ENCODE results near the gene CHN2.

CHN2 gene

DNA sequence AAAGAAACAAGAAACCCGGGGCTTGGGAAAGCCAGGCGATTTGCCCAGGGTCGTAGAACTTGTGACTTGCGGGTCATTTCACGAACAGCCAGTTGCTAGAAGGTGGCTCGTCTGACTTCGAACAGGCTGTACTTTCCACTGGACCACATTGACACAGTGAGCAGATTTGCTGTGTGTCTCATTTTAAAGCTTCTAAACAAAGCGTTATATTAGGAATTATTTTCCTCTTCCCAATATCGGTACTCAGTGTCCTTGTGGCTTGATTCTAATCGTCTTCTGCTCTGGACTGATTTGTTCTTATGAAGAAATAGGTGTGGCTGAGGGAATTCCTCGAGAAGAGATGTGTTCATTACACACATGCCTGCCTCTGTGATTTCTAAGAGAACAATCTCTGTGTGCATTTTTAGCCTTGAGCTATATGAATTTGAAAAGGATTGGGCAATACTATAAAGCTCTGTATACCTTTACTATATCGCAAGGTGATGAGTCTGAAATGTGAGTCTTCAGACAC is 219.1 kb downstream of the CHN2 start:
- no peak for DNase-seq

DNA sequence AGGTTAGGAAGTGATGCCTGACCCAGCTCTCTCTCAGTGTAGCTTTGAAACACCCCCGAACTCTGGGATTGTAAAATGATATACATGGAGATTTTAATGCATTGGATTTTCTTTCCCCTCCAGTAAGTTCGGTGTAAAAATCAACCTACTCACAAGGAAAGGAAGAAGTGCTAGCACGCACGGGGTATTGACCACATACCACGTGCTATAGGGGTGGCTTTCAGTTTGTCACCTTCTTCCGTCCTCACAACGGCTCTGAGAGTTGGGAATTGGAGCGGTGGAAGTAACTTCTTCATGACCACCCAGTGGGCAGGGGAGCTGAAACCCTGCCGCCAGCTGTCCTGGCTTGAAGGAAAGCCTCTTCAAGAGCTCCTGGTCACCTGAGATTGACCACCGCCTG is 219.6 kb downstream of the CHN2 start:
- DNase-seq = no peak

DNA sequence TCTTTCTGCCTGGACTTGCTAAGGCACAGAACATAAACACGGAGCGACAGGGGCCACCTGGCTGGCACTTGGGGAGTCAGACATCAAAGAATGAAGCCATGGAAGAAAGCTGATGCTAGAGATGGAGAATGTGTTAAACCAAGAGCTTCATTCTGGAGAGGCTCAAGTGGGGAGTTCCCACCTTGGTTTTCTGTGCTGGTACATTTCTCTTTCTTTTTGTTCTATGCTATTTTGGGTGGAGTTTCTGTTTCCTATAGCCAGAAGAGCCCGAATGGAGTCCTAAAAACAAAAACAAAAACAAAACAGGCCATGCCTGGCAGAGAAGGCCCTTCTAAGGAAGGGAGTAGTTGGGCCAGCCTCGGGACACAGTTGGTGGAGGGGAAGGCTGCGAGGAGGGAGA is 220.6 kb downstream of the CHN2 start:
- no peak for DNase-seq

DNA sequence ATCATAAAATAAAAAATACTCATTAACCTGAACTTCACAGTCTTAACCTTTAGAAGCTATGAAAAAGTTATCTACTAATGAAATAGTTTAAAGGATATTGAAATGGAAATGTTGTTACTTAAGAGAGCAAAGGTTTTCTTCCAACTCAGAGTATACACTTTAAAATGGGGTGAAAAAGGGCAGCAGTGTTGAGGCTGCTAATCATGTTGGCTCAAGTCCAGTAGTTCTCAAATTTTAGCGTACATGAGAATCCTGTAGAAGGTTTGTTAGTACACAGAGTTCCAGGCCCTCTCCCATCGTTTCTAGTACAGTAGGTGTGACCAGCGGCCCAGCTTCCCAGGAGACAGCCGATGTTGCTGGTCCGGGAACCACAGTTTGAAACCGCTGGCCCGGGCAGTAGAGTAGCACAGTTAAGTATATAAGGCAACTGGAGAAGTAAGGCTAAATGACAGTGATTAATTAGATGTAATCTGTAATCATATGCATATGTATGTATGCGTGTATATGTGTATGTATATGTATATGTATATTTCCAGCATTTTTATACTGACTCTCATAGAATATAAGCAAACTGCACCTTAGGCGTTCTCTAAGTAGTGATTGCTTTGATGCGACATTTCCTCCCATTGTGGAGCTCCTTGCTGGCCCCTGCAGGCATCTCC is 221.8 kb downstream of the CHN2 start:
- no peak for DNase-seq

DNA sequence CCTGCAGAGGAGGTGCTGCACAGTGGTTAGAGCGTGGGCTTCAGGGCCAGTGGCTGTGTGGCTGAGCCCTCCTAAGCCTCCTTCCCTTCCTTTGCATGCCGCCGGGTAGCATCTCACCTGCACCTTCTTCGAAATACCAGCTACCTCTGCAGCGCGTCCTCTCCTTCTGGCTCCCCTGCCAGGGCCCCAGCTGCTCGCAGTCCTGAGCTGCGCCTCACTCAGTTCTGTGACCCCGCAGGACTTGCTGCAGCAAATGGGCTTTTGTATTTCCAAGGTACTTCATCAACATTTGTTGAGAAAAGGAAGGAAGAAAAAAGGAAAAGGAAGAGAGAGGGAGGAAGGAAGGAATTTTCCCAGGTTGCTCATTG is 222.3 kb downstream of the CHN2 start:
- DNase-seq = no peak

DNA sequence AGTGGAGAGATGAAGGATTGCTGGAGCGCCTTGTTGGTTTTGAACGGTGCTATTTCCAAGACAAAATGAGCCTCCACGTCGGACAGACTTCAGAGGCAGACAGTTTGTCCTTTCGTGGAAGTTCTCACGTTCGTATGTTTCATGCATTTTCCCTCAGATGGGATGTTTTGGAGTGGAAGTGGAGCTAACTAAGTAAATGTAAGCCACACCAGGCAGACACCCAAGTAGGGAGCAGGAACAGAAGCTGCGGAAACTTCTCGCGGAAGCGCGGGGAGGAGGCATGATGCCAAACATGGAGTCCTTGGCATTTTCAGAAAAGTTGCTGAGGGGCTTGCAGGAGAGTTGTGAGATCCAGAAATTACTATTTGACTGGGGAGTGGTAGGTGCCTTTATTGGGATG is 223.5 kb downstream of the CHN2 start:
- no peak for DNase-seq

DNA sequence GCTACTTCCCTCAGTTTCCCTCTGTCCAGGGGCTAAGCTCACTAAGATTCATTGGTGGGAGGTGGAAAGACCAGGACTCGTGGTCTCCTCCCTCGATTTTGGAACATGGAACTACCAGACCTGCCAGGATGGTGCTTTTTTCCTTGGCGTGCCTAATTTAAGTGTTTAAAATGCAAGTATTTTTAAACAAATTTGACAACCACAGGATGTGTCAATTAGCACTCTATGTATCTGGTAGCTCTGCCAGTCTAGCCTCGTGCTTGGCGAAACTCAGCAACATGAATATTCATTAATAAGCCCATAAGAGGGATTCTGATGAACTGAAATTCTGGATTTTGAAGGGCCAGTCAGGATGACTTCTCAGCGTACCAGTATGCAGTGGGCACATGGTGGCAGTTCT is 224.1 kb downstream of the CHN2 start:
- DNase-seq = no peak

DNA sequence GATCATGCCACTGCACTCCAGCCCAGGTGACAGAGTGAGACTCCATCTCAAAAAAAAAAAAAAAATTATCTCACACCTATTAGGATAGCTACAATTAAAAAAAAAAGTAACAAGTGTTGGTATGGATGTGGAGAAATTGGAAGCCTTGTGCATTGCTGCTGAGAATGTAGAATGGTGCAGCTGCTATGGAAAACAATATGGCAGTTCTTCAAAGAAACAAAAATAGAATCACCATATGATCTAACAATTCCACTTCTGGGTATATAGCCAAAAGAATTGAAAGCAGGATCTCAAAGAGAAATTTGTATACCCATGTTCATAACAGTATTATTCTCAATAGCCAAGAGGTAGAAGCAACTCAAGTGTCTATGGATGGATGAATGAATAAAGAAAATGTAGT is 225.4 kb downstream of the CHN2 start:
- no peak for DNase-seq

DNA sequence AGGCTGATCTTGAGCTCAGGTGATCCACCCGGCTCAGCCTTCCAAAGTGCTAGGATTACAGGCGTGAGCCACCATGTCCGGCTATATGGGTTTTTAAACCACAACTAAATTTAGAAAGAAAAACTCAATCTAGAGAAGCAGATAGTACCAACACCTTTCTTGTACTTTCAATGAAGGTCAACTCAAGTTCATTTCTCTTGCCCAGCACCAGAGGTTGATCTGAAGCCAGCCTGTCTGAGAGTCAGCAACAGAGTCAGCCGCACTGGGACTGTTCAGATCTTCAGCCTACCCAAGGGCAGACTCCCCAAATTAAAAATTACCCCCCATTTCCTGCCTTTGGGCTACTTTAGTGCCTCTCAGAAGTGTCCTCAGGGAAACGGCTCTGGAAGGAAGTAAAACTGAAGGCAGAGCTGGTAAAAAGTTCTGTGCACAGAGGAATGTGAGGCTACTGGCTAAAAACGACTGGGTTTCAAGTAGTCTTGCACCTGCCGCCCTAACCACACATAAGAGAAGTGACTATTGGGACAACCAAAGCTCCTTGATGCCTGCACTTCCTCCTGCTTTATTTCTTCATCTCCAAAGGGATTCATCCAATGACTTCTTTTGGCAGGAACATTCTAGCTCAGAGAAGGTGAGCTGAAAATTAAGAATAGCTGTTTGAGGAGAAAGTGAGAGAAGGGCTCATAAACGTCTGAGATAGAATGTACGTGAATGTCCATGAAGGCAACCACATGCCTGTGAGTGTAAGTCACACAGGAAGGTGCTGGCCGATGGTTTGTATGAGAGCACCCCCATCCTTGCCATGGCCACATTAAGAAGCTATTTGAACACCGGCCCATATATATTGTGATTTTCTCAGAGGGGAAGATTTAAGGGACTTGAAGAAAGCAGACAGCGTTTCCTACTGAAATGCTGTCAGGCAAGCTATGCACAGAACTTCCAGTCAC is 226.7 kb downstream of the CHN2 start:
- no peak for DNase-seq

DNA sequence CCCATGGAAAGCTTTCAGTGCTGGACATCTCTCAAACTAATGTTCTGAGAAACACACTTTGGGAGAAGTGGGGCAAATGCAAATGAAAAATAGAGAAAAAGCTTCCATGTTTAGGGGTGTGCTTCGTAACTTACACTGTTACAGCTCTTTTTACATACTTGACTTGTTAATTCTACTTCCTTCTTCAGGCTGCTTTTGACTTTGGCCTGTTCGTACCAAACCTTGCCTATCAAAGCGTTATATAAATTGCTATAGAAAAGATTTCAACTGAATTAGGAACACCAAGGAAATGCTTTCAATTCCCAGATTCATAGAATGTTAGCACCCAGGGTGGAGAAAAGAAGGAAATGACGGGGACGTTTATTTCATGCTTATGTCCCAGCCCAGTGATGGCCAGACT is 228.3 kb downstream of the CHN2 start:
- no peak for DNase-seq

DNA sequence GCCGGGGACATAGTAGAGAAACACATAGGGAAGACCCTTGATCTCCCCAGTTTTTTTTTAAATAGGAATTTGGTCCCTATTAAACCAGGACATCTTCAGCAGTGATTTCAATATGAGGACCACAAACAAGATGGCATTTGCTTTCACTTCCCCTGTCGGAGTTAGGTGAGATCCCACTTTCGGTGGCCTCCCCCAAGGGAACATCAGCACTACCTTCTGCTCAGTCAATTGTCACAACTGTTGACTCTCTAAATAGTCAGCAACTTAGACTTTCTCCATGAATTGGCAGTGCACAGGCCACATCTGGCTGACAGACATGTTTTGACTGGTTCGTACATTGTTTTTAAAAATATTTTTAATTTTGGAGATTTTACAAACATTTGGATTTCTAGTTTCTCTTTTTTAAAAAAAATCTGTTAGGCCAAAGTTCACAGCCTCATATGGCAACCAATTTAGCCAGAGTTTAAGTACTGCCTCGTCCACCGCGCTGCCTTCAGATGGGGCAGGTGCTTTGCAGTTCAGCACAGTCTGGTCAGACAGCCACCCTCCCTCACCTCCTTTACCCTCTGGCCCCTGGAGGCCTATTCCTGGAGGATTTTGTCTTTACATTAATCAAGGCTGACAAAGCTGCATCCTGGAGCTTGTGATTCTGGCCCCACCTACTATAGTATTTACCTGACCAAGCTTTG is 229.9 kb downstream of the CHN2 start:
- DNase-seq = no peak

DNA sequence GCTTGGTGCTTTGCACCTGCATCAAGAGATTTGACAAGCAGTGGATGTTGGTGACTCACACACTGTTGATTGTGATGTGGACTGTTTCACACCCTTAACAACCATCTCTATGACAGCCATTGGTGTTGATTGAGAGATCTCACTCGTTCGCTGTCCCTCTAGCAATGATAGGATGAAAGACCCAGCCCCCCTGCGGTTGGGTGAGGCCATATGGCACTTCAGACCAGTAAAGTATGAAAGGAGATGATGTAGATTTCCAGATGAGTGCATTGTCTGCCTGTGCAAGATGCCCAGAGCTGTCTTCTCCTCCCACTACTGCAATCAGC is 230.4 kb downstream of the CHN2 start:
- no peak for DNase-seq

DNA sequence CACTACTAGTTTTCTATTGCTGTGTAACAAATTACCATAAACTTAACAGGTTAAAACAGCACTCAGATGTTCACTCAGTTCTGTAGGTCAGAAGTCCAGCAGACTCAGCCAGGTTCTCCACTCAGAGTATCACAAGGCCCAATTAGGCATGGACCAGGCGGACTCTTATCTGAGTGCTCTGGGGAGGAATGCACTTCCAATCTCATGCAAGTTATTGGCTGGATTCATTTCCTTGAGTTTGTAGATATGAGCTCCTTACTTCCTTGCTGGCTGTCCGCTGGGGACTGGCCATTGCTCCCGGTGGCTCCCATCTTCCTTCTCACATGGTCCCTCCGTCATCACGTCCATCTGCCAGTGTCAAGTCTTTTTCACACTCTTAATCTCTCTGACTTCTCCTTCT is 232.0 kb downstream of the CHN2 start:
- no peak for DNase-seq

DNA sequence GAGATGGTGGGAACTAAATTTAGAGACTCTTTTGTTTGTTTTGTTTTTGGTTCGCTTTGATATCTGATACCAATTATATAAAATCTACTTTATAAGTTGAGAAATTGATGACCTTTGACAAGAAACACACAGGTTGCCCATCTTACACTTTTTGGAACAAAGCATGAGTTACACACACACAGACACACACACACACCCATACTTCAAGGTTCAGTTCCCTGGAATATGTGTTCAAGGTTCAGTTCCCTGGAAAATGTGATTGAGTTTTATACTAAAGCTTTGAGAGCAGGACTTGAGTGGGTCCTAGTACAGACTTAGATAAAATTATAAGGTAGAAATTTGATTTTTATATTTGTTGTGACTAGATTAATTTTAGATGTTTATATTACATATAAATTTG is 234.8 kb downstream of the CHN2 start:
- DNase-seq = no peak

DNA sequence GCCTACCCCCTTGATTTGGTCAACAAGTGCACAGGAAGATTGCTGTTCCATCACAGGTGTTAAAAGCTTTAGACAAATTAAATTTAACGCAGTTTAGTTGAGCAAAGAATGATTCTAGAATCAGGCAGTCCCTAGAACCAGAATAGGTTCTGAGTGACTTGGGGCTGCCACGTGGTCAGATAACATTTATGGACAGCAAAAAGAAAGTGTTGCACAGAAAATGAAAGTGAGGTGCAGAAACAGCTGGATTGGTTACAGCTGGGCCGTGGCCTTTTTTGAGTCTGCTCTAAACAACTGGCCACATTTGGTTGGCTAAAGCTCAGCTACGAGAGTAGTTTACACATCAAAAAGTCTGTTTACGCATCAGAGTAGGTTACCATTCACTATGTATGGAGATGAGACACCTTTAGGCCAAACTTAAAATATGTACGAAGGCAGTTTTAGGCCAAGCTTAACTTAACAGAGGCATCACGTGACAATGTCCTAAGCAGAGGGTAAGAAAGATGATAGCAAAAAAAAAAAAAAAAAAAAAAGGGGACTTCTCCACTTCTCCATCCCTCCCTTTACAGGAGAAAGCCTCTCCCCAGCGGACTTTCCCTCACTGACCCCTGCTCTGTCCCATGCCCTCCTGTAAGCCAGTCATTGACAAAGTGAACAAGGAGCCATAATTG is 235.8 kb downstream of the CHN2 start:
- DNase-seq = no peak

DNA sequence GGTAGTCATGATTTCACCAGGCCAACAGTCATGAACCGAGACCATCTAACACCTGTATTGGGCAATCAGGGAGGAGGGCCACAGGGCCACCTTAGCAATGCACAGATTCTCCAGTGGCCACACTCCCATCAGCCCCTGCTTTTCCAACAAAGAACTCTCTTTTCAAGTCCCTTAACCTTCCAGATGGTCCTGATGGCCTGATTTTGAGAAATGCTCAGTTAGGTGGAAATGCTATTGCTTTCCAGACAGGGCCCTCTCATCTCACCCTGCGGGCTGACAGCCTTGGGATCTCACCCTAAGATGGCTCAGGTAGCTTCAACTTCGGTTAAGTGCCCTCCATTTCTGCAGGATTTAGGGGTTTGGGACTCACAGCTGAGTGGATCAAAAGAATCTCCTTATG is 237.1 kb downstream of the CHN2 start:
- DNase-seq = no peak

DNA sequence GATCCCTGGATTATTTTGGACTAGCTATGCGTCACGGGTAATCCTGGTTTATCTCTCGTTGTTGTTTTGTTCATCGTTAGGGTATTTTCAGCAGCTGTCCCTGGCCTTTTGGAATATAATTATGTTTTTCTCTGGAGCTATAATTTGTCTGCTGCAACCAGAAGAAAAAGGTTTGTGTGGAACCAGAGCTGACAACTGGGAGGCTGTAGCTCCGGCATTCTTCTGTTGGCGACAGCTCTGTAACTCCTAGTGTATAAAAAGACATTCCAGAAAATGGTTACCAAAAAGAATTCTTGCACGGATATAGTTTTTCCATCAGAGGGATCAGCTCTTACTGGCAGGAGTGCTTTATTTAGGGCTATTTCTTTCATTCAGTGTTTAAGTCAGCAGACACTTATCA is 238.1 kb downstream of the CHN2 start:
- no peak for DNase-seq

DNA sequence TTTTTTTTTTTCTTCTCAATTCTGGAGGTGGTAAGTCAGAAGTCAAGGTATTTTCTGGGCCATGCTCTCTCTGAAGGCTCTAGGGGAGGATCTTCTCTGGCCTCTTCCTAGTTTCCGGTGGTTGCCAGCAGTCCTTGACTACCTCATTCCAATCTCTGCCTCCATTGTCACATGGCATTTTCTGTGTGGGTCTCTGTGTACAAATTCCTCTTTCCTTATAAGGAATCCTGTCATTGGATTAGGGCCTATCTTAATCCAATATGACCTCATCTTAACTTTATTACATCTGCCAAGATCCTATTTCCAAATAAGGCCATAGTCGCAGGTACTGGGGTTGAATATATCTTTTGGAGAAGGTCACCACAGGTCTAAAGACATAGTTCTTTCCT is 239.8 kb downstream of the CHN2 start:
- DNase-seq = no peak

DNA sequence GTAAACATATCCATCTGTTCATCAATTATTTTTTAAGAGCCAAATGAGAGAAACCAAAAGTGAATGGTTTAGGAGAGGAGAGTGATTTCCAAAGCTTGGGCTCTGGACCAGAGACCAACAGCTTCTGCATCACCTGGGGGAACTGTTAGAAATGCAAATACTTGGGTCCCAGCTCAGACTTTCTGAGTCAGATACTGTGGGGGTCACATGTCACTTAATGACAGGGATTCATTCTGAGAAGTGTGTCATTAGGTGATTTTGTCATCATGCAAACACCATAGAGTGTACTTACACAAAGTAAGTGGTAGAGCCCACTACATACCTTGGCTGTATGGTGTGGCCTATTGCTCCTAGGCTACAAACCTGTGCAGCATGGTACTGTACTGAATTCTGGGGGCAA is 240.6 kb downstream of the CHN2 start:
- DNase-seq = no peak

DNA sequence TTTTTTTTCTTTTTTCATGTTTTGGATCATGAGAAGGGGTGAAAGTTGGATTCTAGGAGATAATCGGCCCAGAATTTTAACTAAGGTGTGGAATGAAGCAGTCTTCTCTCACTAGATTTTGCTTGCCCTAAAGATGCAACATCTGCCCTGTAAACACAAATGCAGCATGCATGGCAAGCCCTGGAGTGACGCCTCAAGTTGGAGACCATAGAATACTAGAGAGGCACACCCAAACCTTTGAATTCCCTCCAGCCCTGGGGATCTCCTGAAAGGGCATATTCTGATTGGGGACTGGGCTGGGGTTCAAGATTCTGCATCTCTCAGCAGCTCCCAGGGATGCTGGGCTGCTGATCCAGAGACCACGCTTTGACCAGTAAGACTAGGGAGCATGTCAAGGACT is 241.3 kb downstream of the CHN2 start:
- no peak for DNase-seq

DNA sequence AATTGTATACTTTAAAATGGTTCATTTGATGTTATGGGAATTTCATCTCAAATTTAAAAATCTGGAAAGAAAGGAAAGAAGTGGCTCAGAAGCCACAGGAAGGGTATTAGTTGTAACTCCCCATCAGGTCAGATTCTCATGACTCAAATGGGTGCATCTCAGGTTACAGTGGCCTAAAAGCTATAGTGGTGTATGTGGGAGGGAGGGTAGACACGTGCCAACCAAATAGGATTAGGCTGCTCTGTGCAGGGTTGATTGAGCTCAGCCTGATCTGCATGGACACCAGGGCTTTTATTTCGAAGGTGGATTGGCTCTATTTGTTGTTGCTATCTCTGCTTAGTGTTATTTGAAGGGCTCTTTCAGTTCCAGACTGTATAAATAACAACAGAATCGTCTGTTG is 247.6 kb downstream of the CHN2 start:
- no peak for DNase-seq

DNA sequence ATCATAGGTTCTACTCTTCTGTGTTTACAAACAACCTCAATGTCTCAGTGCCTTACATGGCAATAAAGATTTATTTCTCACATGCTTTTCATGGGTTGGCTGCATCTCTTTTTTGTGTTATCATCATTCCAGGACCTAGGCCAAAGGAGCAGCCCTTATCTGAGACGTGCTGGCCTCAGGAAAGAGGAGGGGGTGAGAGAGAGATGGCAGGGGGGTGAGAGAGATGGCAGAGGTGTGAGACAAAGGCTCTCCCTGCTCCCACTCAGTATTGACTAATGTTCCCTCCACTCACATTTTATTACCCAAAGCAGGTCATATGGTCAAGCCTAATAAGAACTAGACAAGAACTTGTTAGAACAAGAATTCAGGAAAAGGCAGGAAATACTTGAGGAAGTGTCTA is 249.0 kb downstream of the CHN2 start:
- DNase-seq = no peak

DNA sequence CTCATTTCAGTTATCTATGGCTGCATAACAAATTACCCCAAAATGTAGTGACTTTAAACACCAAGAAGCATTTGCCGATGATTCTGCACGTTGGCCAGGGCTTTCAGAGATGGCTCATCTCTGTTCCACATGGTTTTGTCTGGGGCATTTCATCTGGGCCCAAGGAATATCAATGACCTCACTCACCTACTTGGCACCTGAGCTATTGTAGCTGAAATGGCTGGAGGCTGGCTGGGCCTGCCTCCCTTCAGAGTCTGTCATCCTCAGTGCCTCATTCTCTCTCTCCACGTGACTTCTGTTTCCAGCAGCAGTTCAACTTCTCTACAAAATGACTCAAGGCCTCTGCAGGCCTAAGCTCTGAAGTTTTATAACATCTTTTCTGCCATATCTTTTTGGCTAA is 249.7 kb downstream of the CHN2 start:
- DNase-seq = no peak

DNA sequence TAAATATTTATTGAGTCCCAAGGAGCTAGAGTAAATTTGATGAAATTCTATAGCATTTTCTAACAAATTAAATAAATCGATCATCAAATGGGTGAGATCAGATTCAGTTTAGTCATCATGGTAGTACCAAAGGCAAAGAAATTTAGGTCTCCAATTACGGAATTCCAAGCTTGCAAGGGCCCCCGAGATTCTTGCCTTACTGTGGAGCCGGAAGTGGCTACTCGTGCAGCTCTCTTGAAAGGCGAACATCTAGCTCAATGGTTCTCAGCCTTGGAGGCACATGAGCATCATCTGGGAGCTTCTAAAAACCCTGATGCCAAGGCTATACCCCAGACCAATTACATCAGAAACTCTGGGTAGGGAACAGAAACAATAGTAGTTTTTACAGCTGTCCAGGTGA is 251.2 kb downstream of the CHN2 start:
- no peak for DNase-seq
